ENCODE data around the gene OVOL2.

DNA sequence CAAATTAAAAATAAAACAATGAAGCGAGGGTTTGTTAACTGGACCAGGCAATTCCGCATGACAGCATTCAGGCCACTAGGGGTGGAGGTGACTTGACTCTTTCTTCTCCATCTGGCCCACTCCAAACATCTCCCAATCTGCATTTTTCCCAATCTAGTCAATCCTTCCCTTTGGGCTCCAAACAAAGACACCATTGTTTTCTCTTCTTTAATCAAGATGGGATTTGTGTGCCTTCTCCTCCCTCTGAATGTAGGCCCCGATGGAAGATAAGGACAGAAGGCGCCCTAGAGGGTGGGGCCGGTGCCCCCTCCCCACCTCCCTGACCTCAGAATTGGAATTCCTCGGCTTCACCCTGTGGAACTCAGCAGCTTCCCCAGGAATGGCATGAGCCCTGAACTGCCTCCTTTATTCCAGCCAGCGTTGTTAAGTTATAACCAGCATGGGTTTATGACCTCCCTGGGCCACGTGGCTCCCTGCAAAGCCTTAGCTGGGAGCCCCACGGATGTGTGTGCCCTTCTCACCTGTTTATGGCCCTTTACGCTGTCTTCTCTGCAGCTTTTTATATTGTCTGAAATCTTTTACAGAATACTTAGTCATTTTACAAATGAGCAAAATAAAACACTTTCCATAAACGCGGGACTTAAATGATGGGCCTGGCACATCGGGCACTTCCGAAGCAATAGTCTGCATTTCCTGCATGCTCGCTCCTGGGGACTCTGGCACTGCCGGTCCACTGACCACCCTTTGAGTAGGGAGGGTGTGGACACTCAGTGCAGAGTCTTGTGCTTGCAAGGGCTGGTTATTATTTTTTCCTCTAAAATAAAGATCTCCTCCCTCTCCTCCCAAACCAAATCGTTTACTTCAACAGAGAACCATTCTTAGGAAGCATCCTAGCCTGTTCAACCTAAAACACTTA lies 24.5 kb downstream of the OVOL2 start:
- TF ChIP-seq, protein P1, sequence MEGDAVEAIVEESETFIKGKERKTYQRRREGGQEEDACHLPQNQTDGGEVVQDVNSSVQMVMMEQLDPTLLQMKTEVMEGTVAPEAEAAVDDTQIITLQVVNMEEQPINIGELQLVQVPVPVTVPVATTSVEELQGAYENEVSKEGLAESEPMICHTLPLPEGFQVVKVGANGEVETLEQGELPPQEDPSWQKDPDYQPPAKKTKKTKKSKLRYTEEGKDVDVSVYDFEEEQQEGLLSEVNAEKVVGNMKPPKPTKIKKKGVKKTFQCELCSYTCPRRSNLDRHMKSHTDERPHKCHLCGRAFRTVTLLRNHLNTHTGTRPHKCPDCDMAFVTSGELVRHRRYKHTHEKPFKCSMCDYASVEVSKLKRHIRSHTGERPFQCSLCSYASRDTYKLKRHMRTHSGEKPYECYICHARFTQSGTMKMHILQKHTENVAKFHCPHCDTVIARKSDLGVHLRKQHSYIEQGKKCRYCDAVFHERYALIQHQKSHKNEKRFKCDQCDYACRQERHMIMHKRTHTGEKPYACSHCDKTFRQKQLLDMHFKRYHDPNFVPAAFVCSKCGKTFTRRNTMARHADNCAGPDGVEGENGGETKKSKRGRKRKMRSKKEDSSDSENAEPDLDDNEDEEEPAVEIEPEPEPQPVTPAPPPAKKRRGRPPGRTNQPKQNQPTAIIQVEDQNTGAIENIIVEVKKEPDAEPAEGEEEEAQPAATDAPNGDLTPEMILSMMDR (conservative IDR thresholded peaks at IDR 0.05; ENCODE audit: low read depth, low read length), result no peak
- TF ChIP-seq, protein P2, sequence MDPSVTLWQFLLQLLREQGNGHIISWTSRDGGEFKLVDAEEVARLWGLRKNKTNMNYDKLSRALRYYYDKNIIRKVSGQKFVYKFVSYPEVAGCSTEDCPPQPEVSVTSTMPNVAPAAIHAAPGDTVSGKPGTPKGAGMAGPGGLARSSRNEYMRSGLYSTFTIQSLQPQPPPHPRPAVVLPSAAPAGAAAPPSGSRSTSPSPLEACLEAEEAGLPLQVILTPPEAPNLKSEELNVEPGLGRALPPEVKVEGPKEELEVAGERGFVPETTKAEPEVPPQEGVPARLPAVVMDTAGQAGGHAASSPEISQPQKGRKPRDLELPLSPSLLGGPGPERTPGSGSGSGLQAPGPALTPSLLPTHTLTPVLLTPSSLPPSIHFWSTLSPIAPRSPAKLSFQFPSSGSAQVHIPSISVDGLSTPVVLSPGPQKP (IDR thresholded peaks at IDR 0.05; ENCODE audit: borderline replicate concordance, low read depth, low read length), result no peak
- TF ChIP-seq POLR2A (IDR thresholded peaks at IDR 0.05; ENCODE audit: low read depth, low read length) (no peak), MAZ (IDR thresholded peaks at IDR 0.05; ENCODE audit: borderline replicate concordance, low read depth, low read length) (no peak), CHD1 (IDR thresholded peaks at IDR 0.05; ENCODE audit: low read depth, low read length) (no peak), FOS (IDR thresholded peaks at IDR 0.05; ENCODE audit: low read depth, low read length) (no peak), SMC3 (IDR thresholded peaks at IDR 0.05; ENCODE audit: low read depth, low read length) (no peak), RFX5 (IDR thresholded peaks at IDR 0.05; ENCODE audit: low read depth, low read length) (no peak), MAFK (IDR thresholded peaks at IDR 0.05; ENCODE audit: low read depth, low read length) (no peak), CEBPB (IDR thresholded peaks at IDR 0.05; ENCODE audit: low read depth, low read length) (no peak), RAD21 (IDR thresholded peaks at IDR 0.05; ENCODE audit: low read length) (no peak), RCOR1 (IDR thresholded peaks at IDR 0.05; ENCODE audit: insufficient replicate concordance, low read length) (no peak)

All from IMR-90 (cell line).